ENCODE measurements around the gene CLTC. TPM values are rescaled to one million over a fixed set of nuclear protein-coding genes. Genes with fewer than 3 reads are reported as not detected.
A peak's percentile ranks its signal among the peaks of the same experiment; 100 is the strongest.

CLTC gene
- total RNA-seq, 1 experiment from 2014 or later = 254 TPM

DNA sequence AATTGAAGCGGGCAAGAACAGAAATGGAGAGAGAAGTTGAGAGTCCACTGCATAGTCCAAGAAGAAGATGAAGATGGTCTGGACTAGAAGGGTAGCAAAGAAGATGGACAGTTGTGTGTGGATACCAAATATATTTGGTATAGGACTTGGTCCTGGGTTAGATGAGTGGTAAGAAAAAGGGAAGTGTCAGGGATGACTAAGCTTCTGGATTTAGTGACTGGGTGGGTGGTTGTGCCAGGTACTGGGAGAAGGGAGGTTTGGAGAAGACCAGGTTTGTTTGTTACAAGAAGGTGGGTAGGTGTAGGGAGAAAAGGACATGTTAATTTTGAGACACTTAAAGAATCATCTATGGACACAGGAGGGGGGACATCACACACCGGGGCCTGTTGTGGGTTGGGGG, 93.2 kb downstream of the CLTC start:
- no peak overlapping the region for H3K27ac ChIP-seq (ENCODE audit: insufficient read length, low read depth, low read length)
- H3T11ph ChIP-seq (ENCODE audit: low read length) = no peak overlapping the region
- H3K9me3 ChIP-seq (ENCODE audit: control insufficient read depth, low read depth, low read length) = no peaks in the 10 kb centered on the region
- peaks cover 4% of the 10 kb centered on the region for H3K79me1 ChIP-seq (ENCODE audit: insufficient read depth, low read depth, low read length, poor library complexity, severe bottlenecking)
- WGBS (ENCODE audit: extremely low coverage, insufficient read length, low lambda C conversion rate) = no CpG with 5 or more reads among the region's 2 CpGs
- Mint-ChIP-seq H3K4me3 (no peak overlapping the region), H3K9me3 (no peaks in the 10 kb centered on the region), H3K27ac (peak overlapping the region in 1 of 3 experiments; percentile 8; a peak in 1 of 7 replicates), H3K4me1 (peaks cover 9 to 10% of the 10 kb centered on the region in 2 experiments), H3K36me3 (ENCODE audit: insufficient read depth in 1 of 3, low read depth in 3 of 3) (no peaks in the 10 kb centered on the region), H3K27me3 (ENCODE audit: low read depth) (no peaks in the 10 kb centered on the region)
- no peak overlapping the region for H3K9ac ChIP-seq (ENCODE audit: extremely low read depth, insufficient read length, low read length)
- H3K56ac ChIP-seq (ENCODE audit: insufficient read length, low read depth, low read length) = no peak overlapping the region
- H2AK5ac ChIP-seq (ENCODE audit: insufficient read length, low read length) = no peak overlapping the region
- H2BK15ac ChIP-seq (ENCODE audit: low read depth, low read length) = no peak overlapping the region
- H3K79me2 ChIP-seq (ENCODE audit: insufficient read depth, low read length) = peaks cover 13% of the 10 kb centered on the region; the same call in 1 of the 2 replicates
- H3K4ac ChIP-seq (ENCODE audit: low read depth, low read length) = no peak overlapping the region
- H2BK120ac ChIP-seq (ENCODE audit: low read depth, low read length, poor library complexity, severe bottlenecking) = no peak overlapping the region
- no peak overlapping the region for H3K18ac ChIP-seq (ENCODE audit: insufficient read length, low read depth, low read length)
- no peak overlapping the region for H3K14ac ChIP-seq (ENCODE audit: insufficient read depth, low read length)
- no peak overlapping the region for H4K91ac ChIP-seq (ENCODE audit: insufficient read length, low read depth, low read length)
- H4K5ac ChIP-seq (ENCODE audit: insufficient read length, low read depth, low read length) = no peak overlapping the region
- H4K20me1 ChIP-seq (ENCODE audit: control insufficient read depth, insufficient read depth, insufficient read length) = no peaks in the 10 kb centered on the region
- no peak for TF ChIP-seq CTCF (conservative IDR thresholded peaks at IDR 0.05)
- H2BK12ac ChIP-seq (ENCODE audit: insufficient read length, low read depth, low read length) = no peak overlapping the region
- no peak overlapping the region for H4K8ac ChIP-seq (replicated peaks; ENCODE audit: insufficient read length, low read depth, low read length)
- no peak overlapping the region for H3K23ac ChIP-seq (ENCODE audit: insufficient read length, low read depth, low read length)
- peaks cover 4% of the 10 kb centered on the region for H3K23me2 ChIP-seq (ENCODE audit: insufficient read length, low read depth, low read length, poor library complexity, severe bottlenecking)
- no peak overlapping the region for H2AFZ ChIP-seq (ENCODE audit: low read length)
- H2BK5ac ChIP-seq (ENCODE audit: insufficient read length, low read length) = no peak overlapping the region
- H2BK20ac ChIP-seq (ENCODE audit: low read depth, low read length, poor library complexity, severe bottlenecking) = no peak overlapping the region
- no peak for DNase-seq
- H3K27me3 ChIP-seq (ENCODE audit: insufficient read depth, low read length) = no peaks in the 10 kb centered on the region
- H3K4me1 ChIP-seq (ENCODE audit: insufficient read depth, low read length) = no peaks in the 10 kb centered on the region
- no peak overlapping the region for H3K4me2 ChIP-seq (ENCODE audit: insufficient read depth, insufficient read length, low read length)

Data from H9 (cell line).